ENCODE measurements around the gene FOXN3.
"Not testable (repeated sequence)": the region's sequence is repeated elsewhere in the genome, so short reads cannot be mapped to it uniquely, and the experiment has no call there.

The FOXN3 gene

DNA sequence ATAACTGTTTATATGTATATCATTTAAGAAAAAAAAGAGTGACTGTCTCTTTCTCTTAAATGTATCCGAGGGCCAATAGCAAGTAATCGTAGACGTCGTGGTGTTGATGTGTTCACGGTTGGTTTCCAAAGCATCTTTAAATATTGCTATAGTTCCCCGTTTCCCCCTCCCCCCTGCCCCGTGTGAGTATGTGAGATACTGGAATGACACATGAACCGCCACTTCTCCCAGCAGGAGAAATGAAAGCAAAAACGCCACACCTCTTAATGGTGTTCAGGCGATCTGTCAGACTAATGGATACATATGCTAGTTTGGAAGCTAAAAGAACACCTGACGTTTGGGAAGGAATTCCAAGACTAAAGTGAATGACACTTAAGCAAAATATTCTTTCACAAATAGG is 258.3 kb downstream of the FOXN3 start:
- no peak for DNase-seq

DNA sequence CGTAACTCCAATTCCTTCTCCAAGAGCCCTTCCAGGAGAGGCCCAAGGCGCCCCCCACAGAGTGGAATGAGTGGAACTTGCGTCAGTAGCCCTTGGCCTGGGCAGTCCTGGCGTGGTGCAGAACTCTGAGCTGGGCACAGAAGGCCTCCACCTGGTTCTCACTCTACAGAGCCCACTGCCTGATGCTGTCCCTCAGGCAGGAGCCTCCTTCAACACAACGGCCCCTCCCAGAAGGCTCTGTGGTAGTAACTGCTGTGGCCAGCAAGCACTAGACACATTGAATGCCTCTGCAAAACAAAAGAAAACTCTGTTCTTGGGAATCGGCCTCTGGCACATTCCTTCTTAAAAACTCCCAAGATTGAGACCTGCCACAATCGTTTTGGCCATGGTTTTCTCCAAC is 258.9 kb downstream of the FOXN3 start:
- DNase-seq: not testable (repeated sequence)

DNA sequence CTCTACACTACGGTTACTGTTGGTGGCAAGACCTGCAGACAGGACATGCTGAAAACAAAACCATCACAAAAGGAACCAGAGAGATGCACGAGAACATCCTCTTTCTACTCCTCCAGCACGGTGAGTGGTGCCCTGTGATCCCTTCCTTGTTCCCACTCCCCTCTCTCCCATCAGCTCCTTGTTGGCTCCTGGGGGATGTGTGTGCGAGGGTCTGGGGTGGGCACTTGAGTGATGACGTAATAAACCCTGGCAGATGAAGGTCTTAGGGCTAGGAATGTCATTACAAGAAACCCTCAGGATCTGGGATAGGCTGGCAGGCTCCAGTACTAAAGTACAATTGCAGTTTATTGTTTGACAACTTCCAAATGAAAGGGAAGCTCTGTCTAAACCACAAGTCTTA is 261.5 kb downstream of the FOXN3 start:
- DNase-seq: no peak

DNA sequence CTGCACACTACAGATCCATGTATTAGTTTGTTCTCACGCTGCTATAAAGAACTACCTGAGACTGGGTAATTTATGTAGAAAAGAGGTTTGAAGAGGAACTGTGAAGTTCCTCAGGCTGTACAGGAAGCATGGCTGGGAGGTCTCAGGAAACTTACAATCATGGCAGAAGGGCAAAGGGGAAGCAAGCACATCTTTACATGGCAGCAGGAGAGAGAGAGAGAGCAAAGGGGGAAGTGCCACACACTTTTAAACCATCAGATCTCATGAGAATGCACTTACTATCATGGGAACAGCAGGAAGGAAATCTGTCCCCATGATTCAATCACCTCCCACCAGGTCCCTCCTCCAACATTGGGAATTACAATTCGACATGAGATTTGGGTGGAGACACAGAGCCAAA is 265.3 kb downstream of the FOXN3 start:
- not testable (repeated sequence) for DNase-seq

DNA sequence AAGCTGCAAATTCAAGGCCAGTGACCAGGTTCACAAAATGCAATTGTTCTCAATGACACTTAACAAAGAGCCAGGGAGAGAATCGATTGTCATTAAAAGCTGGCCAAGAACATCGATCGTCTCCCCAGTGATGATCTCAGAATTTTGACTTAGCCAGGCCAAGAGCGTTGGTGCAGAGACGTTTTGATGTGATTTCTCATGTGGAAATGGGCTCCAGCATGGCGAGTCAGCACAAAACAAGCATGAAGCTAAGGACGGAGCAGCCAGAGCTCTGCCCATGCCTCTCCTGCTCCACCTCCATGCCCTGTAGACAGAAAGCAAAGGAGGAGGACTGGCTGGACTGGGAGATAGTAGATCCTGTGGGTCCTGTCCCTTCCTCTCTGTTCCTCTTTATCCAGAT is 270.8 kb downstream of the FOXN3 start:
- no peak for DNase-seq

DNA sequence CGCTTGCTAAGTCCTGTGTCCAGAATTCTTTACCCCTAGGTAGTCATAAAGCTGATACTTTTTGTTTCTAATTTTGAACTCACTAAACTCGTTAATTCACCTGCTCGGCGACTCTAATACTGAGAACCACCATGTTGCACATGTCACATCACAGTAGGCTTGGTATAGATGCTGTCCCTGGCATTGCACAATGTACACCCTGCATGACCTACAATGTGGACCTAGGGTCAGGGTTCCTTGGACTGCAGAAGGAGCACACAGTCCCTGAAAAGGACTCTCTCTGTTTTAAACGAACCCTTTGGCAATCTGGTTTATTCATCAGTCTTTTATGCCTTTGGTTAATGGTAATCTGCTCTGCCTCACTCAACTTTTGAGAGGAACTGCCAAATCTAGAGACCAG is 272.4 kb downstream of the FOXN3 start:
- no peak for DNase-seq

DNA sequence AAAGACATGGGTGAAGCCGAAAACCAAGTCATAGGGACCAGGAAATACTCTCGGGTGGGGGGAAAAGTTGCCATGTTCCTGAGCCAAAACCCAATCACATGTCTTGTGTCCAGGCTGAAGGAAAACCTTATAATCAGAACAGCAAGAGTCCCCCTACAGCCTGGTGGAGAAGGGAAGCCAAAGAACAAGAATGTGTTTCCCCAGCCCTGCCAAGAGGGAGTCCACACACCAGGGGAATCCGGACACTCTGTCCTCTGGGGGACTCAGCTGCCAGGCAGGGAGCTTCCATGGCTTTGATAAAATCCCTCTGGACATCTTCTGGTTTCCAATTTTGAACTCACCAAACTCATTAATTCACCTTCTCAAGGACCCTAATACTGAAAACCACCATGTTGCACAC is 273.0 kb downstream of the FOXN3 start:
- no peak for DNase-seq

DNA sequence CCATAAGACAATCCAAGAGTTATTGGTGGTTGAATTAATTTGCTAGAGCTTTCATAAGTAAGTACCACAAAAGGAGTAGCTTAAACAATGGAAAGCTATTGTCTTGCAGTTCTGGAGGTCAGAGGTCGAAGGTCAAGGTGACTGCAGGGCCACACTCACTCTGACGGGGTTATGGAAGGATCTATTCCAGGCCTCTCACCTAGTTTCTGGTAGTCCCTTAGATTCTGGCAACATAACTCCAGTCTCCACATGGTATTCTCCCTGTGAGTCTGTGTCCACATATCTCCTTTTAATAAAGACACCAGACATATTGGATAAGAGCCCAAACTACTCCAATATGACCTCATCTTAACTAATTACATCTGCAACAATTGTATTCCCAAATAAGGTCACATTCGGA is 273.4 kb downstream of the FOXN3 start:
- no peak for DNase-seq

DNA sequence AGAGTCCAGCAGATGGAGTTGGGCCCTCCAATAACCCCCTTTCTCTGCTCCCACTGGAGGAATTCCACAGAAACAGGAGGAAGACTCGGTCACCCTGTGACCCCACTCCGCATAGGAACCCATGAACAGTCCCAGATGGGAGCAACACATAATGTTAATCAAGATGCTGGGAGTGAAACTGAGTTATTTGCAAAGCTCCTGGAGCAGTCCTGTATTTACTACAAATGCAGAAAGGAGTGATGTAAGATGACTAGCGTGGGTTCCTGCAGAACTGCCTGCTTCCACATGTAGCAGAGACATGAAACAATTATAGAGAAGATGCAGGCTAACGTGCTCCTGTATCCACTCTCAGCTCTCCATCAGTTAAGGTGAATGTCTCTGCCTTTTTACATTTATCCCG is 274.7 kb downstream of the FOXN3 start:
- DNase-seq: no peak

DNA sequence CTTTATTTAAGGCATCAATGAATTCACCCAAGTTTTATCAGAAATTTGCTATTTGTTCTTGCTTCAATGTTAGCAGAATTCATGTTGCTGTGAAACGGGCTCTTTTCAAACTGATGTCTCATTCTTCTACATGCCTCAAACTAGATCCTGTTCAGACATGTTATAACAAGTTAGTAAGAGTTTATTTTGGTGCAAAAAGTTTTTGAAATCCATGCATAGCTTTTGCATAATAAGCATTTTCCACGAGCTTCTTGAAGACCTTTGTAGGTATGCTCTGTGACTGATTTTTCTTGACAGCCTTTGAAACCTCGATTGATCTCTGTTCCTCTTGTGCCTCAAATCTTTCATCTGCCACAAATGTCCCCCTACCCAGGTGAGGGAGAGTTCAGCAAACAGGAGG is 275.2 kb downstream of the FOXN3 start:
- DNase-seq: no peak

DNA sequence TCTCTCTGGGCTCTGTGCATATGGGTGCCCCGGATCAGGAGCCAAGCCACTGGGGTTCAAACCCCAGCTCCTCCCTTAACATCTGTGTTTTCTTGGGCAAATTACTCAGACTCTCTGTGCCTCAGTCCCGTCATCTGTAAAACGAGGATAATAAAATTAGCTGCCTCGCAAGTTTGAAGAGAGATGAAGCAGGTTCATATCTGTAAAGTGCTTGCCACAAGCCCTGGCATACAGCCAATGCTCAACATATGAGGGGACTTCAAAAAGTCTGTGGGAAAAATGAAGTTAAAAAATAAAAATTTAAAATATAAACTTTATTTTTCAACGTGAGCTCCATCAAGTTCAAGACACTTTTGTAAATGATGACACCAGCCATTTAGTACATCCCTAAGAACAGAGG is 276.7 kb downstream of the FOXN3 start:
- DNase-seq: no peak

DNA sequence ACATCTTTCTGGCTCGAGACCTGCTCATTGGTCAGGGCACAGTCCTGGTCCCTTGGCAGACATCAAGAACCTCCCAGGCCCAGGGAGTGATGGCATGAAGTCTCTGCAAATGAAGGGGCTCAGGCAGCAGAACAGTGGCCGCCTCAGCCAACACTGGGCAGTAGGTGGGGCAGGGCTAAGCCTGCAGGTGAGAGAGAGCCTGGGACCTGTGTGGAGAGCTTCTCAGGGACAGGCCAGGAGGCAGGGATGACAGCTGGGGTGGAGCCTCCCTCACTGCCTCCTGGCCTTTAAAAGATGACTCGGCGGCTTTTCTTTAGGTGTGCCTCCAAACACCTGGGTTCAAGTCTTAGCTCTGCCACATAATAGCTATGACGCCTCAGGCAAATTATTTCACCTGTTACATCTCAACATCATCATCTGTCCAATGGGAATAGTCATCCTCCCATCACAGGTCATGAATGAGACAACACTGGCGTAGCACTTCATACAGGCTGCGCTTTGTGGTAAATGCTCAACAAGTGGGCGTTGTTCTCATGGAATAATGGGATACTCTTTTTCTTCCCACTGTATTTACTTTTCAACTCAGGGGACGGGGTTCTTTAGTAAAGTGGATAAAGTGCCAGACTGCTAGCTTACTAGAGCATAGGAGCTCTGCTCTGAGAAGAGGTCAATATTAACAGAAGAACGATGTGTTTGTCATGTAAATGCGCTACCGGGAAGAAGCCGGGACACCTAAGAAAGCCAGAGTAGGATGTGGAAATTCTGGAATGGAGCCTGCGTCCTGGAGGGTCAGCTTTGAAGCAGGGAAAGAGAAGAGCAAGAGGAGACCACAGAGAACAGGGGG is 277.4 kb downstream of the FOXN3 start:
- peak in 1 of 2 experiments; percentile 6 for DNase-seq

DNA sequence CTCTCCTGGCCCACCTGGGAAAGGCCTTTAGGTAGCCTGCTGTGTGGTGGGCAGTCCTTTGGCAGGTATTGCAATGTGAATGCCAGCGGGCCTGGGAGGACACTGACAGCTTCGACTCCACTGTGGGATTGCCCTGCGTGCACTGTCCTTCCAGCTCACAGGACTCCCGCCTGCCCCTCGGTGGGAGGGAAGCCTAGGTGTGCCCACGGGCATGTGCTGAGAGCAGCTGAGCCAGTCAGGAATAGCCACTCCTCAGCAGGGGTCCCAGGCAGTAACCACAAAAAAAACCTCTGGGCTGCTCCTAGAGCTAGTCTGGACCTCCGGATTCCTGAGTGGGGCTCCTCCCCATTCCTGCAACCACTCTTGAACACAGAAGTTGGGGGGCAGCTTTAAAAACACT is 278.2 kb downstream of the FOXN3 start:
- DNase-seq: no peak

DNA sequence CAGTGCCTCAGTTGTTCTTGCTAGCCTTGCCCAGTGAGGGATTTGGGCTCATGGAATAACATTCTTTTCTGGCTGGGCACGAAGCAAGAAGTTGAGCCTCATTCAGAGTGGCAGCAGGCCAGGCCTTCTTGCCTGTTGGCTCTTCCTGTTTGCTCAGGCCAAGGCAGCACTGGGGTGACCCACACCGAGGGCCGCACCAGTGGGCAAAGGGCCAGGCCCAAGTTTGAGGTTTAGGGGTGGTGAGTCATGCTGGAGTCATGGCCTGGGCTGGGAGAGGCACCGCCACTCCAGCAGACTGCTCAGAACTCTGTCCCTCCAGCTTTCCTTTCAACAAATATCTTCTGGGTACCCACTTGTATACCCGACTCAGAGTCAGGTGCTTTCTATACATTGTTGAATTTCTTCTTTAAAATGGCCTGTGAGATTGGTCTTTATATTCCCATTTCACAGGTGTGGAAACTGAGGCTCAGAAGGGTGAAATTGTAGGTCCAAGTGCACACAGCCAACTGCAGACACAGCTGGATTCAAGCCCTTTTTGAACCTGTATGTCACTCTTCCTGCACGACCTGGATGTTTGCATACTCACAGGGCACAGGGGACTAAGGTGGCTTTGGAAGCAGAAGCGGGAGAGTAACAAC is 279.4 kb downstream of the FOXN3 start:
- no peak for DNase-seq

DNA sequence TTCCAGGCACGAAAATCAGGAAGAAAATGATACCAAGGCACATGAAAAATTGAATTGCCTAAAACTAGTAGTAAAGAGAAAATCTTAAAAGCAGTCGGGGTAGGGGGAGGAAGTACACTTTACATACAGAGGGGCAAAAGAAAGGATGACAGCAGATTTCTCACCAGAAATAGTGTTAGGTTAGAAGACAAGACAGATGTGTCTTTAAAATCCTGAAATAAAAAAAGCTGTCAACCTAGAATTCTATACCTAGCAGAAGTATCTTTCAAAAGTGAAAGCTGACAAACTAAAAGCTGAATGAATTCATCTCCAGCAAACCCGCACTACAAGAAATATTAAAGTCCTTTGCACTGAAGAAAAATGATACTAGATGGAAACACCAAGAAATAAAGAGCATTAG is 280.4 kb downstream of the FOXN3 start:
- DNase-seq: no peak

DNA sequence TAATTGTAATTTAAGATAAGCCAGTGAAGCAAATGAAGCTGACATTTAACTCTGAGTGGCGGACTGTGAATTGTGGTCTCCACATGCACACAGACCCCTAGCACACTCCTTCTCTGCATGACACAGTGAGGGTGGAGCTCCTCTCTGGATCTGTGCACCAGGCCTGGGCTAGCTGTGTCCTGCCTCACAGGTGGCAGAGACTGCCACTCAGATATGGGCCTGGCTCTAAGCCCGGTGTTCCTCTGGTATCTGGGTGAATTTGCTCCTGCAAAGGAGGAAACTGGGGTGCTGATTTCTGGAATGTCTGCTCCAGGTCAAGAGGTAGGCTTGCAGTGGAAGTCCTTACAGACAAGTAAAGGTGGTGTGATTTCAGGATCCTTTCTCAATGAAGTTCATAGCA is 282.4 kb downstream of the FOXN3 start:
- no peak for DNase-seq

DNA sequence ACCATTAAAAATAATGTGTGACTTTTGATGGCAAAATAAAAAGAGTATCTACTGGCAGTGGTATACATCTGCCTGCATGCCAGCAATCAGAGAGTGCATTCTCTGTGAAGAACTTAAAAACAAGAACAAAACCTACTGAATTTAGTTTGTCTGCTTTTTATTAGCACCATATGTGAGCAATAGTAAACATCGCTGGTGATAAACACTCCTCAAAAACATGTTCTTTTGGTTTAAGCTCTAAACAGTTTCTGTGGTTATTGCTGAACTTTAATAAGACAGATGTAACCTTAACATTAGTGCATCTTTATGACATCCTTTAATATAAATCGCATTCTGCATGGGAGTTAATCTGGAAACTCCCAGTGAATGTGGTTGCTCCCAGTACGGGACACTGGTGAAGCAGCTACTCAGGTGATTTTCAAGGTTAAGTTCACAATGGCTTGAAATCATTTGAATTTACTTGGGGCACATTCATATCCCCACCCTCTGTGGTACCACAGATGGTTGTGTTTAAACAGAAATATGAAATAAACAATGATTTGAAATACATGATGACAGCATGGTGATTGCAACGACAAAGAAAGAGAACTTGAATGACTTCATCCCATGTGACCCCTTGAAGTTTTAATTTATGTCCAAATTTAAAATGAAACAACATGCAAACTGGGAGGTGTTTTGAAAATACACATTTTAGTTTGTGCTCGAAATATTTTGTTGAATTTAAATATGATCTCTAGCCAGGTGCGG is 285.9 kb downstream of the FOXN3 start:
- no peak for DNase-seq

DNA sequence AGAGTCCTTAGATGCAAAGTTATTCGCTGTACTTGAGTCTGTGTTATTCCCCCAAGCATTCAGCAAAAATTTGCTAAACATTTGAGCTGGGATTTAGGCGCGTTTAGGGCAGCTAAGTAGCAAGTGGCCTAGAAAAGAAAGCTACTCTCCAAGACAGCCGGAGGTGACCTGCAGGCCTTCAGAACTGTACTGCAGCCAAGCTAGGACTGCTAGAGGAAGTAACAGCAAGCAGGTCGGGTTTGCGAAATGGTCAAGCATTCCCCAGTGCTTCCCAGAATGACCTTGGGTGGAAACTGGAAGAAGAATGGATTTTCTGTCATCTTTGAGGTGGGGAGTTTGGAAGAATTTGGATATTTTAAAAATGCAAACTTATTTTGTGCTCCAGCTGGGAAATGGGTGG is 287.5 kb downstream of the FOXN3 start:
- DNase-seq: no peak

DNA sequence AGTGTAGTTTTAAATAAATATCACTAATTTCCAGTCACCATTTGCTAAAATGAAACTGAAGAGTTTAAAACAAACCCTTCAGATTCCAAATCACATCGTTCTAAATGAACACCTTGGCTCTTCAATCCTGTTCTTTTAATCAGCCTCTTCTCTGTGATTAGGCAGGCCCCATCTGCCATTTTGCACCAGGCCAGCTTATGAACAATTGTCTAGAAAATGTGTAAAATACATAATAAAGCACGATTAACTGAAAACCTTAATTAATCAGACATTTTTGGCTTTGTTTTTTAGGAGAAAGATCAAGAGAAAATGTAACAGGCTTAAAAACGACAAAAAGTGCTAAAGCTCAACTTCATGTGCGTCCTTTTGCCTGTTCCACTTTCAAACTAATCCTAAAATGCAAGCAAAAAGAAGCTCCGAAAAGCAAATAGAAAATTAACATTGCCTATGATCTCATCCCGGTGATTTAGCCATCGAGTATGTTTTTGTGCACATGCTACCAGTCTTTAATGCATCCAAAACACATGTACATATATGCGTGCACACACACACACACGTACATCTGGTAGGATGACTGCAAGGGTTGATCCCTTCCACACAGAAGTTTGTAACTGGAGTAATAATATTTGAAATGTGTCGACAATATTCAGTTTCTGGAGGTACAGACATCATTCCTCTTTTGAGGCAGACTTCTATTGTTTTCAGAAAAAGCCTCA is 288.6 kb downstream of the FOXN3 start:
- no peak for DNase-seq

DNA sequence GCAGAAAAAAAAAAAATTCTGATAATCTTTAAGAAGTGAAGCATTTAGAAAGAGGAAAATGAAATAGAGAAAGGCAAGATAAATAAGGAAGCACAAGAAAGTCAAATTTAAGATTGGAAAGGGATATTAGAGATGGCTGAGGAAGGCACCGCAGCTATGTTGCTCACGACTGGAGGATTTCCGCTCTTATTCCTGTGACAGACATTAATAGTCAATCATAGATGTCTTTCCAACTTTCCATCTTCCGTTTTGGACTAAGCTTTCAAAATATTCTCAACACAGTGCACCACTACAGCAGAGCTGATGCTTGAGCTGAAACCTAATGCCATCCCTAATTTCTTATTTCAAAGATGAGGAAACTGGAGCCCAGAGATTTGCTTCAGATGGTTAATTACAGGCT is 290.6 kb downstream of the FOXN3 start:
- no peak for DNase-seq

DNA sequence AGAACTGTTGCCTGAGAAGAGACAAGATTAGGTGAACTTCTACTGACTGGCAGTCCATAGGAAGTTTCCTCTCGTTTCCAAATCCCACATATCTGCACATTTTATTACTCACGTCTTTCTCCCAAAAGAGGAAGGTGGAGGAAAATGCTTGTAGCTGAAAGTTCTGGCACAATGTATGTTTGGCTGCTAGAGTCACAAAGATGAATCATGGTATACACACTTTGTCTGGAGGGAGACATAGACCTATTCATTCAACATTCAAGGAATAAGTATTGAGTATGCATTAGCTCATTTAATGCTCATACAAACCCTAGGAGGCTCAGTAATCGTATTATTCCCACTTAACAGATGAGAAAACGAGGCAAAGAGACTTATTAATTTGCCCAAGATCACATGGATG is 291.8 kb downstream of the FOXN3 start:
- DNase-seq: no peak

DNA sequence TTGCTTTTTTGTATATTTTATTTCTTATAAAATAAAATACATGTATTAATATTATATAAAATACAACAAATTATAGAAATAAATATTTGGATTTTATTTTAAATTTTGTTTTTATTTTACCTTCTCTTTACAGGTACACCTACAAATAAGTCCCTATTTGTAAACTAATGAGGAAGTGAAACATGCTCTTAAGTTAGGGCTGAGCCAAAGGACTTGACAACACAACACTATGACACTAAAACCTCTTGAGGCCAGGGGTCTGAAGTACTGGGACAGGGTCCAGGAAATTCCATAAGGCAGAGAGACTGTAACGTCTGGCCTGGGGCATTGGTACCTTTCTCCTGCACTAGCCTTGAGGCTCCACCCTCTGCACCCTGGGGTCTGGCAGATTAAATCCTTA is 293.2 kb downstream of the FOXN3 start:
- no peak for DNase-seq

DNA sequence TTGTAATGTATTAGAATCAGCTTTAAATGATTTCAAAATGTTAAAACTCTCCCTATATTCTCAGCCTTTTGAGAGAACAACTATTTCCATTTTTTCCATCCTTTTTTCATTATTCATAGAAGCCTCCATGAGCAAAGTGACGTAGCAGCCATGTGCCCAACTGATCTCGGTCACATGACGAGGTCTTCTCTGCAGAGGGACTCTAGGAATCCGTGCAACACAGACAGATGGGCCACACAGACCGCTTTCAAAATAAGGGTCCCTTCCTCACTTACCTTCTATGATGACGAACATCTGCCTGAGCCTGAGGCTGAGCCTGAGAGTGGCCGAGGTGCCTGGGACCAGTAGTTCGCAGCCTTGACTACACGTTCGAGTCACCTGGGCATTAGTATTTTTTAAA is 293.8 kb downstream of the FOXN3 start:
- no peak for DNase-seq

Measured in NCI-H2081 (cell line).